ENCODE results near the gene SPP2.

DNA sequence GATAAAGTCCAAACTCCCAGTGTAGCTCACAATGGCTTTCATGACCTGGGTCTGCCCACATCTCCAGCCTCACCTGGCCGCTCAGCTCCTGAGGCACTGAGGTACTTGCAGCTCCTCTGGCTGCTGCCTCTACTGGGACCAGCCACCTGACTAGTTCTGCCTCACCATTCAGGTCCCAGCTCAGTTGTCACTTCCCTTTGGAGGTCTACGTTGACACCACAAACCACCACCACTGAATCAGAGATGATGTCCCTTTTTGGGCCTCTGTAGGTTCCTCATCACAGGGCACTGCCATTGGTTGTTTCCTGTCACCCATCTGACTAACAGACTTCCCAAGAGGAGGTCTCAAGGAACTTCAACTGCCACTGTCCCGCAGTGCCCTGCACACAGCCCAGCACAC, 21.2 kb downstream of the SPP2 start:
- TF ChIP-seq EZH2 (IDR thresholded peaks at IDR 0.05; ENCODE audit: low read length, missing control alignments): no peak
- TF ChIP-seq, protein P1, sequence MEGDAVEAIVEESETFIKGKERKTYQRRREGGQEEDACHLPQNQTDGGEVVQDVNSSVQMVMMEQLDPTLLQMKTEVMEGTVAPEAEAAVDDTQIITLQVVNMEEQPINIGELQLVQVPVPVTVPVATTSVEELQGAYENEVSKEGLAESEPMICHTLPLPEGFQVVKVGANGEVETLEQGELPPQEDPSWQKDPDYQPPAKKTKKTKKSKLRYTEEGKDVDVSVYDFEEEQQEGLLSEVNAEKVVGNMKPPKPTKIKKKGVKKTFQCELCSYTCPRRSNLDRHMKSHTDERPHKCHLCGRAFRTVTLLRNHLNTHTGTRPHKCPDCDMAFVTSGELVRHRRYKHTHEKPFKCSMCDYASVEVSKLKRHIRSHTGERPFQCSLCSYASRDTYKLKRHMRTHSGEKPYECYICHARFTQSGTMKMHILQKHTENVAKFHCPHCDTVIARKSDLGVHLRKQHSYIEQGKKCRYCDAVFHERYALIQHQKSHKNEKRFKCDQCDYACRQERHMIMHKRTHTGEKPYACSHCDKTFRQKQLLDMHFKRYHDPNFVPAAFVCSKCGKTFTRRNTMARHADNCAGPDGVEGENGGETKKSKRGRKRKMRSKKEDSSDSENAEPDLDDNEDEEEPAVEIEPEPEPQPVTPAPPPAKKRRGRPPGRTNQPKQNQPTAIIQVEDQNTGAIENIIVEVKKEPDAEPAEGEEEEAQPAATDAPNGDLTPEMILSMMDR (conservative IDR thresholded peaks at IDR 0.05 in 1 of 2, IDR thresholded peaks at IDR 0.05 in 1 of 2; ENCODE audit: low read depth in 1 of 2, low read length in 2 of 2): no peak

Measured in fibroblast of lung (primary cell).